ENCODE results near the gene MEGF6.

The MEGF6 gene

GRCh38 chr1:3638027-3638426, 26.7 kb upstream of the MEGF6 start:
- no peak for DNase-seq
- TF ChIP-seq POLR2A (IDR thresholded peaks at IDR 0.05; ENCODE audit: low read length) = no peak
- no peak for TF ChIP-seq GATA1 (IDR thresholded peaks at IDR 0.05; ENCODE audit: low read depth, low read length)

- DNase-seq = no peak
- no peak for TF ChIP-seq GATA1 (IDR thresholded peaks at IDR 0.05; ENCODE audit: low read depth, low read length)
- no peak for TF ChIP-seq POLR2A (IDR thresholded peaks at IDR 0.05; ENCODE audit: low read length)
Measured at GRCh38 chr1:3636531-3636930, 25.2 kb upstream of the MEGF6 start.

GRCh38 chr1:3636080-3636479, 24.8 kb upstream of the MEGF6 start:
- no peak for DNase-seq
- TF ChIP-seq GATA1 (IDR thresholded peaks at IDR 0.05; ENCODE audit: low read depth, low read length) (no peak), POLR2A (IDR thresholded peaks at IDR 0.05; ENCODE audit: low read length) (no peak)

GRCh38 chr1:3634059-3634800, 22.9 kb upstream of the MEGF6 start:
- no peak for TF ChIP-seq POLR2A (IDR thresholded peaks at IDR 0.05; ENCODE audit: low read length)
- TF ChIP-seq GATA1 (IDR thresholded peaks at IDR 0.05; ENCODE audit: low read depth, low read length) = no peak
- DNase-seq = no peak

- TF ChIP-seq GATA1 (IDR thresholded peaks at IDR 0.05; ENCODE audit: low read depth, low read length) (no peak), POLR2A (IDR thresholded peaks at IDR 0.05; ENCODE audit: low read length) (no peak)
- DNase-seq = no peak
Measured at GRCh38 chr1:3633344-3634058, 22.2 kb upstream of the MEGF6 start.

- TF ChIP-seq POLR2A (IDR thresholded peaks at IDR 0.05; ENCODE audit: low read length) = no peak
- TF ChIP-seq GATA1 (IDR thresholded peaks at IDR 0.05; ENCODE audit: low read depth, low read length) = no peak
- DNase-seq = no peak
Measured at GRCh38 chr1:3632716-3633343, 21.5 kb upstream of the MEGF6 start.

- TF ChIP-seq POLR2A (IDR thresholded peaks at IDR 0.05; ENCODE audit: low read length) (no peak), GATA1 (IDR thresholded peaks at IDR 0.05; ENCODE audit: low read depth, low read length) (no peak)
Measured at GRCh38 chr1:3632298-3632697, 21.0 kb upstream of the MEGF6 start.

GRCh38 chr1:3631320-3632260, 20.3 kb upstream of the MEGF6 start:
- no peak for DNase-seq
- TF ChIP-seq GATA1 (IDR thresholded peaks at IDR 0.05; ENCODE audit: low read depth, low read length) = no peak
- no peak for TF ChIP-seq POLR2A (IDR thresholded peaks at IDR 0.05; ENCODE audit: low read length)

More at GRCh38 chr1:3632298-3632697, 21.0 kb upstream of the MEGF6 start:
- DNase-seq = no peak

- TF ChIP-seq POLR2A (IDR thresholded peaks at IDR 0.05; ENCODE audit: low read length) (no peak), GATA1 (IDR thresholded peaks at IDR 0.05; ENCODE audit: low read depth, low read length) (no peak)
- DNase-seq = no peak
Measured at GRCh38 chr1:3630914-3631313, 19.6 kb upstream of the MEGF6 start.

GRCh38 chr1:3630161-3630611, 18.9 kb upstream of the MEGF6 start:
- TF ChIP-seq GATA1 (IDR thresholded peaks at IDR 0.05; ENCODE audit: low read depth, low read length) (no peak), POLR2A (IDR thresholded peaks at IDR 0.05; ENCODE audit: low read length) (no peak)
- DNase-seq = no peak

GRCh38 chr1:3629561-3630160, 18.4 kb upstream of the MEGF6 start:
- no peak for TF ChIP-seq POLR2A (IDR thresholded peaks at IDR 0.05; ENCODE audit: low read length)
- TF ChIP-seq GATA1 (IDR thresholded peaks at IDR 0.05; ENCODE audit: low read depth, low read length) = no peak
- DNase-seq = no peak

- no peak for DNase-seq
- no peak for TF ChIP-seq GATA1 (IDR thresholded peaks at IDR 0.05; ENCODE audit: low read depth, low read length)
- TF ChIP-seq POLR2A (IDR thresholded peaks at IDR 0.05; ENCODE audit: low read length) = no peak
Measured at GRCh38 chr1:3628445-3628844, 17.1 kb upstream of the MEGF6 start.

Measured in erythroblast (primary cell).